Activated T-helper 1 cell treated with anti-CD3 and anti-CD28 coated beads, Interleukin-12 subunit alpha, Interleukin-12 subunit beta, Interleukin-2, Interleukin-4 antibody, amounts not matched to agents 30 ng/mL and 10 ng/mL and 1 ng/mL, durations not matched to agents 14 hours and 24 hours and 36 hours (primary cell): Measurements from ENCODE around the gene MSLN. TPM values are rescaled to one million over a fixed set of nuclear protein-coding genes. Genes with fewer than 3 reads are reported as not detected.
"Not testable (repeated sequence)": the region's sequence is repeated elsewhere in the genome, so short reads cannot be mapped to it uniquely, and the experiment has no call there.

Experiments used
- DNase-seq: peaks from one replicate; pipeline ENCODE4 v3.0.0; 2021; ENCODE audit warnings: low spot score
- H3K27ac Mint-ChIP-seq: one replicate; pipeline ENCODE4 v1.8.0; 2021; ENCODE audit warnings: mild to moderate bottlenecking, mixed read lengths
- H3K27me3 Mint-ChIP-seq: one replicate; pipeline ENCODE4 v1.8.0; 2022; ENCODE audit warnings: mild to moderate bottlenecking, moderate library complexity, mixed read lengths; ENCODE audit not compliant: insufficient read depth
- H3K36me3 Mint-ChIP-seq: one replicate; pipeline ENCODE4 v1.8.0; 2021; ENCODE audit warnings: low read depth, mixed read lengths
- H3K4me1 Mint-ChIP-seq: one replicate; pipeline ENCODE4 v1.8.0; 2021; ENCODE audit warnings: low read depth, mixed read lengths
- H3K4me3 Mint-ChIP-seq: one replicate; pipeline ENCODE4 v1.8.0; 2021; ENCODE audit warnings: mild to moderate bottlenecking, moderate library complexity, mixed read lengths
- H3K9me3 Mint-ChIP-seq: one replicate; pipeline ENCODE4 v1.8.0; 2021; ENCODE audit warnings: mixed read lengths
- intact Hi-C: fragments of 100-400 bp; cut with micrococcal nuclease; formaldehyde crosslinking; loops from one replicate; pipeline ENCODE4 v1.15.1; 2024
- total RNA-seq: library from RNA; stranded (reverse); gene quantifications from 2 replicates; pipeline ENCODE4 v1.2.3, GENCODE V29; 2022

Gene MSLN
- total RNA-seq, 1 donor from 2014 or later: not detected

- peaks cover 17% of the 10 kb centered on the region for H3K4me1 Mint-ChIP-seq
- peak overlapping the region; percentile 37 for H3K4me3 Mint-ChIP-seq
- DNase-seq: no peak
- H3K27me3 Mint-ChIP-seq: no peaks in the 10 kb centered on the region
- H3K27ac Mint-ChIP-seq: no peak overlapping the region
- intact Hi-C loops: loop anchor here (5.0 kb wide), 1 partner anchor 38 kb away; no protein-coding TSS in a partner anchor
- H3K36me3 Mint-ChIP-seq: peaks cover 17% of the 10 kb centered on the region
- no peaks in the 10 kb centered on the region for H3K9me3 Mint-ChIP-seq
Measured at GRCh38 chr16:734981-735881, 25.3 kb upstream of the MSLN start.

GRCh38 chr16:735982-736453 lies 24.5 kb upstream of the MSLN start:
- peaks cover 17% of the 10 kb centered on the region for H3K4me1 Mint-ChIP-seq
- H3K27me3 Mint-ChIP-seq: no peaks in the 10 kb centered on the region
- H3K36me3 Mint-ChIP-seq: peaks cover 17% of the 10 kb centered on the region
- intact Hi-C loops: loop anchor here (2.0 to 5.0 kb wide), 2 partner anchors 15 to 39 kb away; partner anchors contain the start of gene ANTKMT
- H3K9me3 Mint-ChIP-seq: no peaks in the 10 kb centered on the region
- no peak for DNase-seq
- H3K4me3 Mint-ChIP-seq: peak overlapping the region; percentile 39
- peak overlapping the region; percentile 61 for H3K27ac Mint-ChIP-seq

DNA sequence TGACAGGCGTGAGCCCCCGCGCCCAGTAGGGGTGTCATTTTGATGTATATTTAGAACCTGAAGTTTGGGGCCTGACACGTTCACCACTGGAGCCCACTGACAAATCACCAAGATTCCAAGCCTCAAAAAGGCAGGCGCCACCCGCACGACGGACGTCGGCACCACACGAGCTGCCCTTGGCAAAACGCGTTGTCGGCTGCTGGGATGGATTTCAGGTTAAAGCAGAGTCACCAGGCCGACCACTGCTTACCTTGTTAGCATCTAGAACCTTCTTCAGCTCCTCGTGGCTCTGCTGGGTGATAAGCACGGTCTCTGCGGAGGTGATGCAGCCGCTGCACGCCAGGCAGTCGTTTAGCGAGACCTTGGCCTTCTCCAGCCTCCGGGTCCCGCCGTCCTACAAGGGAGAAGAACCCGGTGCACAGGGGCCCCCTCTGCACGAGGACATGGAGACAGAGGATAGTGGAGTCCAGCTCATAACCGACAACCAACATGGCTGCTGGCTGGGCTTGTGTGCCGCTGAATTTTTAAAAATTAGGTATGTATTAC lies 23.5 kb upstream of the MSLN start:
- intact Hi-C loops: loop anchor here (2.0 to 5.0 kb wide), 2 partner anchors 16 to 40 kb away; partner anchors contain the start of gene ANTKMT
- H3K36me3 Mint-ChIP-seq: peaks cover 17% of the 10 kb centered on the region

DNA sequence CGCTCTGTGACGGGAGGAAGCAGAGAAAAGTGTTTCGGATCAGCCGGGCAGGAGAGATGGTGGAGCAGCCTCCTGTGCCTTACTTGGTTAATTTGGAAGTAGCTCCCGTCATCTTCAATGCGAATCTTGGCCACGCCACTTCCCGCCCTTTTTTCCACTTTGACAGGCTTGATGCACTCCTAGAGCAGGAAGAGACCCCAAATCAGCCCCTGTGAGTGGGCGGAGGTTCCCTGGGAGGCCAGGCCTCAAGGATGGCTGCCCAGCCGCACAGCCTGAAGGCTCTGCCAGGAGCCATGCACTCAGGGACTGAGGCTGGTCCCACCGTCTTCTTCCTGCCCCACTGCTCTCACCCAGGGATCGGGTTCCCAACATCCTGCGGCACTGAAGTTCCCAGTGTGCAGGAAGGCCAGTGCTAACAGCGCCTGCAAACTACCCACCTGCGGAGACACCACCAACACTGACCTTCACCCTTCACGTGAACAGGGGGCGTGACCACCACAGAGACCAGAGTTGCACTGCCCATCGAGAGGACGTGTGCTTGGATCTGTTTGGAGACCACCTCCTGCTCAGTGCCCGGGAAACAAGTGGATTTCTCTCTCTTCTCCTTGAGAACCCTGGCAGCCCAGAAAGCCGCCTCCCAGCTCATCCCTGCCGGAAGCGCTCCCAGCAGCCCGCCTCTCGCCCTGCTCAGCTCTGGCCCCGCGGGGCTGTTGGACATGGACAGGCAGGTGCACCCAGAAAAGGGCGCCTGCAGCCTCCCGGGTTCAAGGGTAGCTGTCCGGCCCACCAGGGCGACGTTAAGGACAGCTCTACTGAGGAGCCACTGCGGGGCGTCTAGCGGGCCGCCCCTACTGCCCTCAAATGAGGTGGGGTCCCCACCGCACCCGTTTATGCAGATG lies 20.7 kb upstream of the MSLN start:
- intact Hi-C loops: loop anchor here (1.0 to 10.0 kb wide), 4 partner anchors 43 to 235 kb away; partner anchors contain the start of genes CHTF18, LMF1 and RPUSD1
- Mint-ChIP-seq H3K4me3 (peak overlapping the region; percentile 85), H3K27ac (no peak overlapping the region), H3K36me3 (peaks cover 17% of the 10 kb centered on the region), H3K27me3 (no peaks in the 10 kb centered on the region), H3K4me1 (peaks cover 17% of the 10 kb centered on the region), H3K9me3 (no peaks in the 10 kb centered on the region)
- no peak for DNase-seq

More for the DNA sequence above, 23.5 kb upstream of the MSLN start:
- Mint-ChIP-seq H3K27me3 (no peaks in the 10 kb centered on the region), H3K9me3 (no peaks in the 10 kb centered on the region), H3K4me1 (peaks cover 17% of the 10 kb centered on the region), H3K27ac (no peak overlapping the region), H3K4me3 (no peak overlapping the region)
- DNase-seq: no peak

GRCh38 chr16:740459-740763 lies 20.1 kb upstream of the MSLN start:
- Mint-ChIP-seq H3K4me3 (peak overlapping the region; percentile 85), H3K27ac (peak overlapping the region; percentile 23)
- intact Hi-C loops: loop anchor here (1.0 to 10.0 kb wide), 3 partner anchors 47 to 234 kb away; partner anchors contain the start of genes CHTF18, LMF1 and RPUSD1

DNA sequence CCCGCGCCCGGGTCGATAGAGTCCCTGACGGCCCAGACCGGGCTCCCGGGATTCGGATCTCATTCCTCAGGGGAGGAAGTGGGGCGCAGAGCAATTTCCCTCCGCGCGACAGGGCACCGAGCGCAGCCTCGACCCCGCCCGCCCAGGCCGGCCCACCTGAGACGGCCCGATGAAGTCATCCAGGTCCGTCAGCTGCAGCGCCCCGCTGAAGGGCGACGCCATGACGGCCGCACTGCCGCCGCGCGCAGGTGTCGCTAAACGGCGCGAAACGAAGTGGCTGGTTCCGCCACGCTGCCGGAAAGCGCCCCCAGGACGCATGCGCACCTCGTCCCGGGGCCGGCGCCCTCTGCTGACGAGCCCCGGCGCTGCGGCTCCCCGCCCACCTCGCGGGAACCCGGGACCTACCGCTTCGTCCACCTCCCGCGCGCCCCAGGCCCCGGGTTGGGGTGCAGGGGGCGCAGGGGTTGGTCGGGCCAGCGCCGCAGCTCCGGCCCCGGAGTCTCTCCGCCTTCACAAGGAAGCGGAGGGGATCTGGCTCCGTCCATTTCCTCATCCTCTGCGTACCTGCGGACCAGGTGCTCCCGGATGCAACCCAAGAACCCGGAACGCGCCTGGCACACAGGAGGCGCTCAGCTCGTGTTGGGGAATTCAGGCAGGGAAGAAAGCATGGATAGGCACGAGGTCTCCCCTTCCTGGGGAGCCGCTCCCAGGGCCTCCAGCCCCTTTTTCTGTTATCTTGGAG lies 19.6 kb upstream of the MSLN start, which contains the start of gene CIAO3:
Gene CIAO3 (minus strand): TSS at position 234 of the 742 bp plus-strand sequence. CDS start 12 bp downstream, at position 222.
- Mint-ChIP-seq H3K4me3 (peak within 1 kb of the TSS; percentile 85), H3K27me3 (no peaks in the 10 kb centered on the region), H3K27ac (peak within 1 kb of the TSS; percentile 73), H3K36me3 (peaks cover 11% of the 10 kb centered on the region), H3K9me3 (no peaks in the 10 kb centered on the region), H3K4me1 (peaks cover 9% of the 10 kb centered on the region)
- peak; percentile 92 for DNase-seq
- intact Hi-C loops: loop anchor here (1.0 to 10.0 kb wide), 3 partner anchors 46 to 234 kb away; partner anchors contain the start of genes CHTF18, LMF1 and RPUSD1

More at GRCh38 chr16:740459-740763, 20.1 kb upstream of the MSLN start:
- no peak for DNase-seq
- Mint-ChIP-seq H3K27me3 (no peaks in the 10 kb centered on the region), H3K9me3 (no peaks in the 10 kb centered on the region), H3K4me1 (peaks cover 14% of the 10 kb centered on the region), H3K36me3 (peaks cover 13% of the 10 kb centered on the region)

DNA sequence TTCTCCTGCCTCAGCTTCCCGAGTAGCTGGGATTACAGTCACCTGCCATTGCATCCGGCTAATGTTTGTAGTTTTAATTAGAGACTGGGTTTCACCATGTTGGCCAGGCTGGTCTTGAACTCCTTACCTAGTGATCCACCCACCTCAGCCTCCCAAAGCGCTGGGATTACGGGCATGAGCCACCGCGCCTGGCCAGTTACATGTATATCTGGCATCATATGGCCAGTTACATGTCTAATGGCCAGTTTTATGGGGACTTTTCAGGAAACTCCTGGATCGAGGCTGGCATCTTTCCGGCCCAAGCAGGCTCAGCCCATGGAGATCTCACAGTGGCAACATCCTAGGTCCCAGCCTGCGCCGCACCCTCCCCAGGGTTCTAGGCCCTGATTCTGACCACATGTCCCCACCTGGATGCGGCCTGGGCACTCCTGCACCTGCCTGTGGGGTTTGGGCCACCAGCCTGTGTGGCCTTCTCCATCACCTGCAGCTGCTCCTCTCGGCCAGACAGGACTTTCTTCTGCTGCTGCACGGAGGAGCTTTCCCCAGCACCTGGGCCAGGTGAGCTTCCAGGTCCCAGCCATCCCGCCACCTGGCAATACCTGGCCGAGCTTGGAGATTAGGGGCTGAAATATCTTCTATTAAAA lies 18.4 kb upstream of the MSLN start:
- Mint-ChIP-seq H3K4me3 (peak overlapping the region; percentile 80), H3K27ac (no peak overlapping the region), H3K36me3 (peaks cover 7% of the 10 kb centered on the region), H3K27me3 (no peaks in the 10 kb centered on the region), H3K4me1 (peaks cover 4% of the 10 kb centered on the region), H3K9me3 (no peaks in the 10 kb centered on the region)
- no peak for DNase-seq
- intact Hi-C loops: loop anchor here (5.0 to 10.0 kb wide), 2 partner anchors 45 to 233 kb away; partner anchors contain the start of genes CHTF18, LMF1 and RPUSD1

DNA sequence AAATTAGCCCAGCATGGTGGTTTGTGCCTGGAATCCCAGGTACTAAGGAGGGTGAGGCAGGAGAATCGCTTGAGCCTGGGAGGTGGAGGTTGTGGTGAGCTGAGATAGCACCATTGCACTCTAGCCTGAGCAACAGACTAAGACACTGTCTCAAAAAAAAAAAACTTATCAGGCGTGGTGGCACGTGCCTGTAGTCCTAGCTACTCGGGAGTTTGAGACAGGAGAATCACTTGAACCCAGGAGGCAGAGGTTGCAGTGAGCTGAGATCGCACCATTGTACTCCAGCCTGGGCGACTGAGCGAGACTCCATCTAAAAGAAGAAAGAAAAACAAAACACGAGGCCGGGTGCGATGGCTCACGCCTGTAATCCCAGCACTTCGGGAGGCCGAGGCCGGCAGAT lies 17.6 kb upstream of the MSLN start:
- not testable (repeated sequence) for H3K9me3 Mint-ChIP-seq, DNase-seq, H3K4me1 Mint-ChIP-seq, H3K27me3 Mint-ChIP-seq, H3K27ac Mint-ChIP-seq, H3K4me3 Mint-ChIP-seq, H3K36me3 Mint-ChIP-seq
- intact Hi-C loops: loop anchor here (5.0 to 10.0 kb wide), 2 partner anchors 44 to 232 kb away; partner anchors contain the start of genes CHTF18, LMF1 and RPUSD1

- Mint-ChIP-seq H3K27ac (no peak overlapping the region), H3K36me3 (peaks cover 2% of the 10 kb centered on the region), H3K9me3 (no peaks in the 10 kb centered on the region), H3K4me1 (no peaks in the 10 kb centered on the region), H3K4me3 (no peak overlapping the region), H3K27me3 (no peaks in the 10 kb centered on the region)
- intact Hi-C loops: loop anchor here (5.0 to 10.0 kb wide), 2 partner anchors 43 to 231 kb away; partner anchors contain the start of genes CHTF18, LMF1 and RPUSD1
- DNase-seq: no peak
Measured at GRCh38 chr16:743794-744500, 16.6 kb upstream of the MSLN start.

- H3K27ac Mint-ChIP-seq: no peak overlapping the region
- no peaks in the 10 kb centered on the region for H3K36me3 Mint-ChIP-seq
- DNase-seq: no peak
- H3K9me3 Mint-ChIP-seq: no peaks in the 10 kb centered on the region
- H3K4me1 Mint-ChIP-seq: no peaks in the 10 kb centered on the region
- H3K4me3 Mint-ChIP-seq: no peak overlapping the region
- no peaks in the 10 kb centered on the region for H3K27me3 Mint-ChIP-seq
- intact Hi-C loops: loop anchor here (10.0 kb wide), 1 partner anchor 229 kb away; the partner anchor contains the start of gene LMF1
Measured at GRCh38 chr16:745739-746138, 14.8 kb upstream of the MSLN start.

DNA sequence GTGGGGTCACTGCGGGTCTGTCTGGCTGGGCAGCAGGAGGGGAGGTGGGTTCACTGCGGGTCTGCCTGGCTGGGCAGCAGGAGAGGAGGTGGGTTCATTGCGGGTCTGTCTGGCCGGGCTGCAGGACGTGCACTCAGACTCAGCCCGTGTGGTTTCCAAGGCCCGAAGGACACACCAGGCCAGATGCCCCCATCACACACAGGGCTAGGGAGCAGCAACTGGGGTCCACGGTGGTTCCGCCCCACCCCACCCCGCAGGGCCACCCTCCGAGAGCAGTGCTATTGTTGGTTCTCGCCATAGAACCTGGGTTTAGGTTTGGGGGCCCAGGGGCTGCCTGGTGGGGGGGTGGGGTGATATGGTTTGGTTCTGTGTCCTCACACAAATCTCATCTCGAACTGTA lies 13.9 kb upstream of the MSLN start:
- no peak overlapping the region for H3K27ac Mint-ChIP-seq
- H3K9me3 Mint-ChIP-seq: no peaks in the 10 kb centered on the region
- no peak for DNase-seq
- no peak overlapping the region for H3K4me3 Mint-ChIP-seq
- no peaks in the 10 kb centered on the region for H3K4me1 Mint-ChIP-seq
- no peaks in the 10 kb centered on the region for H3K36me3 Mint-ChIP-seq
- intact Hi-C loops: loop anchor here (10.0 kb wide), 1 partner anchor 228 kb away; the partner anchor contains the start of gene LMF1
- H3K27me3 Mint-ChIP-seq: peaks cover 2% of the 10 kb centered on the region
